ENCODE results near the gene PRR5L.

Gene PRR5L

DNA sequence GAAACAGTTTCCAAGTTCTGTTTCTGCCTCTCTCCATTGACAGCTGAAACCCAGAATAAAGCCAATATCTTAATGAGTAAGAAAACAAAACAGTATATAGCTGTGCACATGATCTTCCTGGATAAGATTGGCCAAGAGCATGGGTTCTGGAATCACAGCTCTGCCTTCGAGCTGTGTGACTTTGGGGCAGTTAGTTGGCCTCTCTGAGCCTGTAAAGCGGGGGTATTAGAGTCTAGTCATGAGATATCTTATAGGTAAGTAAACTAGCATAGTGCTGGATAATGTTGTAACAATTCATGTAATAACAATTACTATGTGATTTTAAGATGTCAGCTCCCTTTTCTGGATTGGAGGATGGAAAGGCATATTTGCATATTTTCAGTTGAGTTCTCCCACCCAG, 140.5 kb downstream of the PRR5L start:
- ATAC-seq: no peak
- no peak for DNase-seq

DNA sequence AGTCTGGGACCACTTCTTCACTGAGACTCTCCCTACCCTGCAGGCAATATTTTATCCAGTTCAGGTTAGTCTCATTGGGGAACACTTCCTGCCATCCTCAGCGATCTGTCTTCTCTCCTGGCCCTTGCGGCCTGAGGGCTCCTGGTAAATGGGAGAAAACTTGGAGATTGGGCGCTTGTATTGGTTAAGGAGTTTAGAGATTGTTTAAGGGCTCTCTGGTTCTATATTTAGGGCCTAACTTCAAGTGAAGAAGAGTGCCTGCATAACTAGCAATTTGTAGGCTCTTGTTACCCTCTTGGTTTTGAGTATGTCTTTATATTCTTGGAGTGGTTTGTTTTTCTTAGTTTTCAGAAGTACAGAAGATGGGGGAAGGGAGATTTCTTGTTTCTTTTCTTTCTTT, 141.3 kb downstream of the PRR5L start:
- ATAC-seq (no peak), DNase-seq (no peak)

DNA sequence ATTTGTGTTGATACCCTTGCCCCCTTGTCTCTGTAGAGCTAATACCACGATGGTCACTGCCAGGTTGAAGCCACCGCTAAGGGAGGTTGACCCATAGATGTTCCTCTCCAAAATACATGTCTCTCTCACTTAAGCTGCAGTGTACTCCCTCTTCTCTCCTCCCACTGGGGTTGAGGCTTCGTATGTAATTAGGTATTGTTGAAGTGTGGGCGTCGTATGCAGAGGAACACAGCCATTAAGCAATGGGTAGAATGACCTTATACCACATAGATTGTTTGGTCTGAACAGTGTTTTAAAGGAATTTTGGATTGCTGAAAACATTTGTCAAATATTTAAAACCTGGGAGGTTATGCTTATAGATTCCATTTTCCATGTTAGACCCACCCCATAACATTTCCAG, 142.0 kb downstream of the PRR5L start:
- ATAC-seq: no peak
- no peak for DNase-seq

DNA sequence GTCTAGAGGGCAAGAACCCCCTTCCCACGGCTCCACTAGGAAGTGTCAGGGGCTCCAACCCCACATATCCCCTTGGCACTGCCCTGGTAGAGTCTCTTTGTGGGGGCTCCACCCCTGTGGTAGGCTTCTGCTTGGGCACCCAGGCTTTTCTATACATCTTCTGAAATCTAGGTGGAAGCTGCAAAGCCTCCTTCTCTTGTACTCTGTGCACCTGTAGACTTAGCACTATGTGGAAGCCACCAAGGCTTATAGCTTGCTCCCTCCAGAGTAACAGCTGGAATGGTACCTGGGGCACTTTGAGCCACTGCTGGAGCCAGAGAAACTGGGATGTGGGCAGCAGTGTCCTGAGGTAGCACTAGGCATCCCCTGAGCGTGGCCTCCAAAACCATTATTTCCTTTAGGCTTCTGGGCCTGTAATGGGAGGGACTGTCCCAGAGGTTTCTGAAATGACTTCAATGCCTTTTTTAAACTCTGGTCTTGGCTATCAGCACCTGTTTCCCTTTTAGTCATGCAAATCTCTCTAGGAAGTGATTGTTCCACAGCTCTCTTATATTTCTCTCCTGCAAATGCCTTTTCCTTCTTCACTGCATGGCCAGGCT, 145.6 kb downstream of the PRR5L start:
- peak; percentile 93 for ATAC-seq
- DNase-seq: peak; percentile 25

DNA sequence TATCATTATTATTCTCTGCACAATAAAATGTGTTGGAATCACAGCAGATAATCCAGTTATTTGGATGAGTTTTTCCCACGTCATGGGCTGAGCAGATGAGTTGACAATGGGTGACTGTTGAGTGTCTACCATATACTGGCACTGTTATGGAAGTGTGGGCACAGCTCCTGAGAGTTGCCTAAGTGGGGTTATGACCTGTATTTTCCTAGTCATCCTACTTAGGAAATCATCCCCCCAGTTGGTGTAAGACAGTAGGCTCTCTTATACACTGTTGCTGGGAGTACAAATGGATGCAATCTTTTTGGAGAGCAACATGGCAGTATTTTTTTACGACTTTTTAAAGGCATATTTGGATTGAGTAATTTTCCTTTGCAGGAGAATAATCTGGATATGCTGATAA, 147.6 kb downstream of the PRR5L start:
- ATAC-seq: no peak
- DNase-seq: no peak

DNA sequence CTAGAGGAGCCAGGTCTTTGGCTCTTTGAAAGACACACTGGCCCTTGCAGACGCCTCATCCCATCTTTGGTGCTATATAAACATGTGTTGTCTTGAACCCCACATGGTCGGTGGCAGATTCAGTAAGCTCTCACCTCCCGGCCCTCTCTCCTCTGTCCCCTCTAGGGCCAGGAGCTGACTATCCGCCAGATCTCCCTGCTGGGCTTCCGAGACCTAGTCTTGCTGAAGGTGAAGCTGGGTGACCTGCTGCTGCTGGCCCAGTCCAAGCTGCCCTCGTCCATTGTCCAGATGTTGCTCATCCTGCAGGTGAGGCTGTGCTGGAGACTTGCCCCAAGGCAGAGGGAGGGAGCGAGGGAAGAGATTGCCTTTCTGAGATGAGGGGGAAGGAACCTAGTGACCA, 150.0 kb downstream of the PRR5L start:
- DNase-seq (no peak), ATAC-seq (no peak)

DNA sequence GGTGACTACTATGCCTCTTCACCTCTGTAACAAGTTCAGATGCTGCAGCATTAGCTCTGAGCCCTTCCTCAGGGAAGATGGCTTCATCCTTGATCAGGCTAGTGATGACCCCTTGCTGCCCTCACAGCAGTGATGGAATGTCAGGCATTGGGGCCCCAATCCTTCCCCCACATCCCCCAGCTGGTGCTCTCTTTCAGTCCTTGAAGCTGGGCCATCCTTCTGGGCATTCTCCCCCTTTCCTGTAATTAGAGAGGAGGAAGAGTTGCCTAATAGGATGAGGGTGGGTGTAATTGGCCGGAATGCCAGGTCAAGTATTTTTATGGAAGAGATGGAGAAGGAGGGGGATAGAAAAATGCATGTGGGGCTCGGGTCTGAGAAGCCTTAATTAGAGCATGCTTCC, 151.4 kb downstream of the PRR5L start:
- no peak for ATAC-seq

DNA sequence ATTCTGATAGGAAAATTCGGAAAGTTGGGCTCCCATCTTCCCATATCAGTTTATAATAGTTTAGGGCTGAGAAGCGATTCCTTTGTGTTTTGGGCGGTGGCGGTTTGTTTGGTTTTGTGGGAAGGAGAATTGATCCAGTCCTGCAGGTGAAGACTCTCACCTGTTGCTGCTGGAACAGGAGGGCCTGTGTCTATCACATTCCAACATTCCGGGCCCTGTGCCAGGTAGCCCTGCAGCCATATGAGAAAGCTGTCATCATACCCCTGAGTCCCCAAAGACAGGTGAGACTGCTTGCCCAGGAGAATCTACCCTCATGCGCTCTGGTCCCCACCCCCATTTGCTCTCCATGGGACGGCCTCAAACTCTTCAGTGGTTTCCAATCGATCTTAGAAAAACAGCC, 151.9 kb downstream of the PRR5L start:
- no peak for DNase-seq
- ATAC-seq: no peak

More for the DNA sequence above, 151.4 kb downstream of the PRR5L start:
- DNase-seq: no peak

DNA sequence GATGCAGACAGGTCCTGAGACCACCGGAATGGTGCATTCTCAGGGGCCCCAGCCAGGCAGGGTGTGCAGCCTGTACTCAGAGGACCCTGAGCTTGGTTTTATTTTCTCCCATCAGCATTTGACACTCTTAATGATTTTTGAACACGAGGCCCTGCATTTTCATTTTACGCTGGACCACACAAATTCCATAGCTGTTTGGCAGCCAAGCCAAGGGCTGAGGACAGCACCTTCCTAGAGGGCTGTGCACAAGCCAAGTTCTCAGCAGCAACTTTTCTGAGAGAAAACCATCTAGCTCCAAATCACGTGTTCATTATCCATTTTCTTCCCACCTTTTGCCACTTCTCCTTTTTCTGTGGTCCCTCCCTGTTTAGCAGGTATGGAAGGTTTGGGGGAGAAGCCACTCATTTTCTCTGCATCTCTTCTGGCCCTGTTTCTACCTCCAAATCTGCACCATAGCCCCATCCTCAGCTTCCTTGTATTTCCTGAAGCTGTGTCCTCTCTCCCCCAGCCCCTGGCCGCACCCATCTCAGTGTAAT, 153.5 kb downstream of the PRR5L start:
- ATAC-seq (no peak), DNase-seq (no peak)

DNA sequence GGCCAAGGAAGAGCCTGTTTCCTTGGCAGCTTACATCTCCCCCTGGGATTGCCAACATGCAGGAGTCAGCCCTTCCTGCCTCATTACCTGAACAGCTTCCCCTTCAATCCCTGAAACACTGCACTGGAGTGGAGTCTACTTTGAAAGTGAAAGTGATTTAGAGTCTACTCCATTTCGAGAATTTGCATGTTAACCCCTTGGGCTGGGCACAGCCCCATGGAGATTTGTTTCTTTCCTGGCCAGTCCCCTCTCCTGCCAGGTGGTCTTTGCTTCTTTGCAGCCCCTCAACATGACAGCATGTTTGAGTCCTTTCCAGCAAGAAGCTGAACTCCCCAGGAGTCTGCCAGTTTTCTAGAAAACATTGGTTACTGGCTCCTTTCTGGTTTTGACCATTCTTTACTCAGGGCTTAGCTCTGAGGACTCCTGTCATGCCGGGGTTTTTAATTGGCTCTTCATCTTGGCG, 154.1 kb downstream of the PRR5L start:
- DNase-seq: no peak
- no peak for ATAC-seq

DNA sequence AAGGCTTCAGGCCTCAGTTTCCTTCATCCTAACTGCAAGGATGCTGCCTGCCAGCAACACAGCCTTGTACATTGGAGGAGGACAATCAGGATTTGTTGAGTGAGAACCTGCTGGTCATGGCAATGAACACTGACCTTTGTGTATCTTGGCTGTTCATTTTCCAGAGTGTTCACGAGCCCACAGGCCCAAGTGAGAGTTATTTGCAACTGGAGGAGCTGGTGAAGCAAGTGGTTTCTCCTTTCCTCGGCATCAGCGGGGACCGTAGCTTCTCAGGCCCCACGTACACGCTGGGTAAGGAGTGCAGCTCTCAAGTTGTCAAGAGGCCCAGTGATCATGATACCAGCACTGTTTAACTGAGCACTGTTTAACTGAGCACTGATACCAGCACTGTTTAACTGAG, 155.0 kb downstream of the PRR5L start:
- DNase-seq: no peak
- ATAC-seq: no peak

DNA sequence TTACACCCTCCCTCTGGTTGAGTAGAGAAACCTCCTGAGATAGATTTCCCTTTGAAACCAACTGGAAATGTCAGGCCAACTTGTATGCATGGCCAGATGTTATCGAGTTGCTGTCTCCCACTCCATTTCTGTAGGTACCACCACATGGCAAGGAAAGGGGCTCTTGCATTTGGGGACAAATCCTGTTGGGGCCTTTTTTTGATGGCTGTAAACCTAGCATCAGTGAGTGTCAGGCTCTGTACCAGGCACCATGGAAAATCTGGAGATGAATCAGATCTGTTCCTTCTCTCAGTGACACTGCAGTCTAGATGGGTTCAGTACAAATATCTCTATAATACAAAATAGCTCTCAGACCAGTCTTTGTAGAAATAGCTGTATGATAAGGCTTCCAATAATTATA, 155.6 kb downstream of the PRR5L start:
- DNase-seq: no peak
- ATAC-seq: no peak

DNA sequence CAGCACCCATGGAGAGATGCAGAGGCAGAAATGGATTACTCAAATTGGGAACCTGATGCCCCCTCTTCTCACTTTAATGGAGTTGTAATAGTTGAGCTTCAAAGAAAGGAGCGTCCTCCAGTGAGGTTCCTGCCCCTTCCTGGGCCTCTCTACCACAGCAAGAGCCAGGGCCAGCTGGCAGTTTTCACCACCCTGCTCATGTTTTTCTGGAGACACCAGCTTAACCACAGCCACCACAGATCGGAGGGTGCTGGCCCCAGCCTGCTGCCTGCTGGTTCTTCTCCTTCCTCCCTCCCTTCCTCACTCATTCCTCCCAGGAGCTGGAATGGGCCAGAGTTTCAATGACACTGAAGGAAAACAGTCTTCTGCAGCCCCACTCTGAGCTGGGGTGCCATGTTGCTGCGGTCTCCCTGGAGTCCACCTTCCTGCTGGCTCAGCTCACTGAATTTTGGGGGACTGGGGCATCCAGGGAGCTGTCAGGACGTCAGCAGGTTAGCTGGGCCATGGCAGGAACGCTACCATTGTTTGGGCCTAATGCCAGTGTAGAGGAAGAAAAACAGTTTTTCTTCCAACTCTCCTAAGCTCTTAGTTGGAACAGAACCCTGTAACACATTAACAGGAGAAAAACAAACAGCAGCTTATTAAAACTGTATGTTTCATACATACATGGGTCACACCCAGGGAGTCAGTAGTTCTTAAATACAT, 156.3 kb downstream of the PRR5L start:
- DNase-seq (peak; percentile 32), ATAC-seq (peak; percentile 29)

DNA sequence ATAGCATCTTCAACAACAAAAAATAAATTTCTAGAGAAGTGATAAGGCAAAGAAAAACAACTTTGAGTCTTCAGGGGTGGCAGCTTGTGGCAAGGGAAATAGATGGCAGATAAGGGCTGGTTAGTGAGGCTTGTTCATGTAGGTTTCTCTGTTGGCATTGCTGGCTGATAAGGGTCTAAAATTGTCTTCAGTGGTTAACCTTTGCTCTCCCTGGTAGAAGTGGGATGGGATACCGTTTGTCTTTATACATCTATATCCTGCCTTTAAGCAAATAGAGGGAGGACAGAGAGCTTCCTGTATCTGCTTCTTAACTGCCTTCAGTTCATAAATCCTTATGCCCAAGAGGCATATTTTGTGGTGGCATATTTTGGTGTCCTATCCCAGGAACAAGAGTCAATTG, 156.9 kb downstream of the PRR5L start:
- peak; percentile 48 for ATAC-seq
- DNase-seq: no peak

DNA sequence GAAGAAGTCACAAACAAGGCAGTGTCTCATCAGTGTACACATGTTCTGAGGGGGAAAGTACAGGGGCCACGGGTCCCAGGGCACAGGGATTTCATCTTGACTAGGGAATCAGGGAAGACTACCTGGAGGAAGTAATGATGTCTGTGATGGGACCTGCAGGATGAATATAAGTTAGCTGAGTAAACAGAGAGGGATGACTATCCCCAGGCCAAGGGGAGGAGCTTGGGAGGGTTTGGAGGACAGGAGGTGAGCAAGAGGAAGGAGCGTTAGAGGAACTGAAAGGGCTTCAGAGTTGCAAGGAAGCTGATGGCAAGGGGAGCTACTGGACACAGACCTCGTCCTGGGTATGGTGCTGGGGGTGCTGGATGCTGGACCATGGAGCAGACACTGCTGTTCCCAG, 157.6 kb downstream of the PRR5L start:
- ATAC-seq (no peak), DNase-seq (no peak)

DNA sequence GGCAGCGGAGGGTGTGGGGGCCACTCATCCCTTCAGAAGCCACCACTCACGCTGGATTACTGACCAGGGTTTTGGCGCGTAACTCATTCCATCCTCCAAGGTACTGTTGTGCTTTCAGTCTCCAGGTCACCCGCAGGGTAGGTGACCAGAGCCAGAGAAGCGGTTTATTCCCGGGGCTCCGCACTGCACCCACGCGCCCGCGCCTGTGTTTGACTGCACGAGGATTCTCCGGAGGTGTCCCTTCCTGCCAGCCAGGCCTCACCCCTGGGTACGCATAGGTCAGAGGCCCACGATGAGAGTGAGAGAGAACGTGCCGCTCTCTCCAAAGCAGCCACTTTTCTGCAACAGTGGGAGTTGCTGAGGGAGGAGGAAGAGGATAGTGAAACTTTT, 158.5 kb downstream of the PRR5L start:
- DNase-seq (no peak), ATAC-seq (no peak)

DNA sequence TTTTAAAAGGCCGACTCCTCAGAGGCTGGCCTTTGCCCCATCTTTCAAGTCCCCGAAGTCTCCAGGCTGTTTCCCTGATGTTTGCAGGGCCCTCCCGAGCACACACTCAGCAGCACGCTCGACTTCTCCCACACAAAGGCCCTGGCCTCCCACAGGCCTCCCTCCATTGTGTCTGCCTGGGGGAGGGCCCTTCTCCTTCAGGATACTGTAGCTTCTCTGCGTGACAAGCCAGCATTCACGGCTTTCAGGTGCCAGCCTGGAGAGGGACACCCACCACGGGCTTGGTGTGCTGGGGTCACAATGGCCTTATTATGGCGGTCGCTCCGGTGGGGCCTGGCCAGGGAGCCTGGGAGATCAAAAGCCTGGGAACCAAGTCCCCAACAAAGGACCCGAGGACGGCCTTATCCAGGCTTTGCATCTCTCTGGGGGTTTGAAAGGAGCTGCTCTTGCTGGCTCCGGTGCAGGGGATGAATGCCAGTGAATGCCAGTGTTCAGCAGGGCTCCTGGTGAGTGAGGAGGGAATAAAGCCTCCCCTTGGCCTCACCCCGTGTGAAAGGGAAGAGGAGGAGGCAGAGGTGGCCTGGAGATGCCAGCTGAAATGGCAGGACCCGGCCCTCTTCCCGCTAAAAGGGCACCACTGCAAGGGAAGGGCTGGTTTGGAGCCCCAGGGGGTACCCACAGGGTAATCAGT, 159.0 kb downstream of the PRR5L start:
- DNase-seq: no peak
- ATAC-seq: no peak

DNA sequence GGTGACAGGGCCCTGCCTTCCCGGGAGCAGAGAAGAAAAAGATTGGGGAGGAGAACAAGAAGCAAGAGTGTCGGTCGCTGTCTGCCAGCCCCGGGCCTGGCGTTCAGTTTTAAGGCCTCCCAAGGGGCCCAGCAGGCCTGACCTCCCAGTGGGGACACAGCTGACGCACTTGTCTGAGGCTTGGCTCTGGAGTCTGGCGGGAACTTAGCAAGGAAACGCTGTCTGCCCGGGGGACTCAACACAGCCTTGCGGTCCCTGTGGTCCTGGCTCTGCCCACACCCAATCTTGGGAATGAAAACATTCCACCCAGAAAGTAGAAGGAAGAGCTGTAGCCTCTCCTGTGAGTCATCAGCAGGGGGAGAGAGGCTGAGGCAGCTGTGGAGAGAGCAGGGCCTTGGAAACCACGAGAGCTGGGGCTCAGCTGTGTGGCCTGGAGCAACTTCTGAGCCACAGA, 159.6 kb downstream of the PRR5L start:
- DNase-seq (no peak), ATAC-seq (no peak)

DNA sequence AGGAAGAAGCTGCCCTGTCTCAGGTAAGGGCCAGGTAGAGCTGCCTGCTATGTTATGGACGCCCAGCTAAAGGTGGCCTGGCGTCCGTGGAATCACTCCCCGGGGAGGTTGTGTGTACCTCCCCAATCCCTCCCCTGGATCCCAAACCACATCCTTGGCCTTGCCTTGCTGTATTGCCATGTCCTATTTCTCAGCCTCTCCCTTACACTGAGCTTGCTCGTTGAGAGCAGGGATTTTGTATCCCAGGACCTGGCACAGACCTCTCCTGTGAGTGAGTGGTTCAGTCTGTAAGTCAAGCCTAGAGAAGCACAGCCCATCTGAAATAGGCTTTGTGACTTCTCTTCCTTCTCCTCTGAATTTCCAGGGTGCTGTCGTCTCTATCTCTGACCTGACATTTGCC, 160.1 kb downstream of the PRR5L start:
- no peak for DNase-seq
- ATAC-seq: no peak

DNA sequence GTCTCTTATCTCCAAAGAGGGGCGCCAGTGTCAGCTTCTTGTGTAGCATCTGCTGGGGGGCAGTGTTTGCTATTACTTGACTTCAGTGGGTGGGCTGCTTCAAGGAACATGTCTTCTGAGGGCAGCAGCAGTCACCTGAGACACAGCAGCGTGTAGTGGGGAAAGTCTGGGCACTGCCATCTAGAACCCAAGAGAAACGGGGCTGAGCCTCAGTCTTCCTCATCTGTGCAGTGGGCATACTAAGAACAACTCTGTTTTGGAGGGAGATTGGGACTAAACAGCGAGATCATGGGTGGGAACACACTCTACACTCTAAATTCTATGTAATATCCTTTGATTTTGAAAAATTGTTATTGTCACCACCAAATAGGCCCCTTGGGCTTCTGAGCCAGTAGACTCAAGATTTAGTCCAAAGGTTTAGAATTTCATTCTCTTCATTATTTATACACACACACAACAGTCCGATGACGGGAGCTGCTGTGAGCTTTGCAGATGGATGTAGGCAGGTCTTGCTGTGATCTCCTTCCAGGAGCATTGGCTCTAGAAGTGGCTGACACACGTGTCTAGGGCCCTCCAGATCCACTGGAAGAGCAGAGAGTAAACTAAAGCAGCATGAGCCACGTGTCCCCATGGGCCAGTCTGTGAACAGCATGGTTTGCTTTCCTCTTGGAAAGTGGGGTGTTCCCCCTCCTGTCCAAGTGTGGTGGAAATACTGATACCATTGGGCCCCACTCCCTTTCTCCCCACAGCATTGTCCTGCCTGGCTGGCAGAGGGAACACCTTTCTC, 162.2 kb downstream of the PRR5L start:
- ATAC-seq (no peak), DNase-seq (no peak)

DNA sequence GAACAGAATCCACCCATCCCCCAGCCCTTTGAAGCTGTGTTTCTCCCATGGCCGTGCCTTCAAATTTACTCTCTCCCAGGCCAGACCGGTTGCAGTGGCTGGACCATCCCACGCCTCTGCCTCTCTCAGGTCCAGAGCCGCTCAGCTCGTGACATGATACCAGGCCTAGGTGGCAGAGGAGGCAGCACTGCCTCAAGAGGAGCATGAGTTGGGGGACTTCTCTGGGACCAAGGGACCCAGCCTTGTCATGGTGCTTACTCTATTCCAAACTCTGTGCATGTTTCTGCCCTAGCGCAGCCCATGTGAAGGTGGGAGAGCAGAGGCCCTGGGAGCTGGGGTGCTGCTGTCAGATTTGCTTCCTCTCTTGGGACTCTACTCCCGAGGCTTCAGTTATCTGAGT, 163.0 kb downstream of the PRR5L start:
- ATAC-seq (no peak), DNase-seq (no peak)

DNA sequence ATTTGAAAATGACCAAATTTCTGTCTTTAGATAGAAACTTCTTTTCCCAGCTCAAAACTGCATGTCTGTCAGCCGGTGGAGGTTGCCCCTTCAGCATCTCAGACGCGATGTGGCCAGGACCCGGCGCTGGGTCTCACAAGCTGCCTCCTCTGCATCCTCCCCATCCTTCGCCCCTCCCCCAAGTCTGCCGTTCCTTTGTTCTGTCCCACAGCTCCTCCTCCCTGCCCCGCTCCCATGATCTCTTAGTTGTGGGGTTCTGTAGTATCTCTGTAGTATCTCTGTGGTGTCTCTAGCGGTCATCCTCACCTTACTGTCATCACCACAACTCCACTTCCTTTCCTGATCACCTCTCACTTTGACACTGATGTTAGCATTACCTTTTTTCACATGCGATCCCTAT, 164.1 kb downstream of the PRR5L start:
- peak; percentile 38 for ATAC-seq
- no peak for DNase-seq

DNA sequence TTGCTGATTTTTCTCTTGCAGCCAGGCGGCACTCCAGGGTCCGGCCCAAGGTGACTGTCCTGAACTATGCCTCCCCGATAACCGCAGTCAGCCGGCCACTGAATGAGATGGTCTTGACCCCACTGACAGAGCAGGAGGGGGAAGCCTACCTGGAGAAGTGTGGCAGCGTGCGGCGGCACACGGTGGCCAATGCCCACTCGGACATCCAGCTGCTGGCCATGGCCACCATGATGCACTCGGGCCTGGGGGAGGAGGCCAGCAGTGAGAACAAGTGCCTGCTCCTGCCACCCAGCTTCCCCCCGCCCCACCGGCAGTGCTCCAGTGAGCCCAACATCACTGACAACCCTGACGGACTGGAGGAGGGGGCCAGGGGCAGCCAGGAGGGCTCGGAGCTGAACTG, 166.2 kb downstream of the PRR5L start:
- ATAC-seq (no peak), DNase-seq (no peak)
